Midbrain (tissue), 1 donor: ENCODE data around the gene ABHD12B.
"Not testable (repeated sequence)": the region's sequence is repeated elsewhere in the genome, so short reads cannot be mapped to it uniquely, and the experiment has no call there.

Experiments used
- DNase-seq: peaks from one replicate; lab custom pipeline; 2025; lab: John Stamatoyannopoulos, UW

The ABHD12B gene

GRCh38 chr14:50935126-50936015 lies 63.5 kb downstream of the ABHD12B start:
- no peak for DNase-seq

- no peak for DNase-seq
Observed at GRCh38 chr14:50936016-50936340, 64.1 kb downstream of the ABHD12B start.

GRCh38 chr14:50936882-50937281 lies 65.0 kb downstream of the ABHD12B start:
- DNase-seq = no peak

- DNase-seq = no peak
Observed at GRCh38 chr14:50937325-50937724, 65.5 kb downstream of the ABHD12B start.

GRCh38 chr14:50937800-50938199 lies 65.9 kb downstream of the ABHD12B start:
- DNase-seq = no peak

- no peak for DNase-seq
Observed at GRCh38 chr14:50941151-50941550, 69.3 kb downstream of the ABHD12B start.

- not testable (repeated sequence) for DNase-seq
Observed at GRCh38 chr14:50941638-50942037, 69.8 kb downstream of the ABHD12B start.

- no peak for DNase-seq
Observed at GRCh38 chr14:50943261-50943942, 71.5 kb downstream of the ABHD12B start.

GRCh38 chr14:50943943-50944646 lies 72.2 kb downstream of the ABHD12B start, which contains the start of gene PYGL:
Gene PYGL, minus strand, starts transcription at chr14:50944483. Its CDS starts 80 bp downstream, at chr14:50944403.
- DNase-seq = peak; percentile 42

- no peak for DNase-seq
Observed at GRCh38 chr14:50944647-50945413, 73.0 kb downstream of the ABHD12B start.

GRCh38 chr14:50946234-50946935 lies 74.5 kb downstream of the ABHD12B start:
- no peak for DNase-seq

- DNase-seq = no peak
Observed at GRCh38 chr14:50947446-50947845, 75.6 kb downstream of the ABHD12B start.

- DNase-seq = no peak
Observed at GRCh38 chr14:50948205-50948604, 76.4 kb downstream of the ABHD12B start.

GRCh38 chr14:50951032-50951431 lies 79.2 kb downstream of the ABHD12B start:
- no peak for DNase-seq

GRCh38 chr14:50953502-50953901 lies 81.6 kb downstream of the ABHD12B start:
- no peak for DNase-seq
